Ramos (cell line): ENCODE data around the gene ERC1.
"Not testable (repeated sequence)": the region's sequence is repeated elsewhere in the genome, so short reads cannot be mapped to it uniquely, and the experiment has no call there.

ENCODE experiments used
- in situ Hi-C: fragments of 300-500 bp; cut with MboI; formaldehyde crosslinking; loops from one replicate; pipeline ENCODE4 v1.14.3; 2022; ENCODE audit warnings: low sequenced_read_pairs; ENCODE audit not compliant: unreplicated experiment

Gene ERC1

DNA sequence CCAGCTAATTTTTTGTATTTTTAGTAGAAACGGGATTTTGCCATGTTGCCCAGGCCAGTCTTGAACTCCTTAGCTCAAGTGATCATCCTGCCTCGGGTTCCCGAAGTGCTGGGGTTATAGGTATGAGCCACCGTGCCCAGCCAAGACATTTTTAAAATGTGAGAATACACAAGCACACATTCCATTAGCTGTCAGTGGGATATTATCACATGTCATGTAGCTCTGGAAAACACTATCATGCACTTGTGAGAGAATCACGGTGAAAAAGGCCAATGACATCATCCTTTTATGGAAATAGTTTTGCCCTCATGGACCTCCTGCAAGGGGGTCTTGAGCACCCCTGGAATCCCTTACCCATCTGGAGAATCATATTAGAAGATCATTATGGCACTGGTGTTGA is 28.3 kb downstream of the ERC1 start:
- in situ Hi-C loops, result no loop called here

DNA sequence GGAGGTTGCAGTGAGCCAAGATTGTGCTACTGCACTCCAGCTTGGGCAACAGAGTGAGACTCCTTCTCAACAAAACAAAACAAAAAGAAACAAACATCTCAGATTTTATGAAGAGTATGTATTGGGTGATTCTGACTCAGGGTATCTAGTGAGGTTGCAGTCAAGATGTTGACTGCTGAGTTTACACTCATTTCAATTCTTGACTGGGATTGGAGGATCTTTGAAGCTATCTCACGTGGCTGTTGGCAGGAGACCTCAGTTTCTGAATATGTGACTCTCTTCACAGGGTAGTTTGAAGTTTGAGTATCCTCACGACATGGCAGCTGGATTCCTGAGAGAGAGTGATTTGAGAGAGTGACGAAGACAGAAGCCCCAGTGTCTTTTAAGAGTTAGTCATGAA is 29.4 kb downstream of the ERC1 start:
- in situ Hi-C loops, result no loop called here

DNA sequence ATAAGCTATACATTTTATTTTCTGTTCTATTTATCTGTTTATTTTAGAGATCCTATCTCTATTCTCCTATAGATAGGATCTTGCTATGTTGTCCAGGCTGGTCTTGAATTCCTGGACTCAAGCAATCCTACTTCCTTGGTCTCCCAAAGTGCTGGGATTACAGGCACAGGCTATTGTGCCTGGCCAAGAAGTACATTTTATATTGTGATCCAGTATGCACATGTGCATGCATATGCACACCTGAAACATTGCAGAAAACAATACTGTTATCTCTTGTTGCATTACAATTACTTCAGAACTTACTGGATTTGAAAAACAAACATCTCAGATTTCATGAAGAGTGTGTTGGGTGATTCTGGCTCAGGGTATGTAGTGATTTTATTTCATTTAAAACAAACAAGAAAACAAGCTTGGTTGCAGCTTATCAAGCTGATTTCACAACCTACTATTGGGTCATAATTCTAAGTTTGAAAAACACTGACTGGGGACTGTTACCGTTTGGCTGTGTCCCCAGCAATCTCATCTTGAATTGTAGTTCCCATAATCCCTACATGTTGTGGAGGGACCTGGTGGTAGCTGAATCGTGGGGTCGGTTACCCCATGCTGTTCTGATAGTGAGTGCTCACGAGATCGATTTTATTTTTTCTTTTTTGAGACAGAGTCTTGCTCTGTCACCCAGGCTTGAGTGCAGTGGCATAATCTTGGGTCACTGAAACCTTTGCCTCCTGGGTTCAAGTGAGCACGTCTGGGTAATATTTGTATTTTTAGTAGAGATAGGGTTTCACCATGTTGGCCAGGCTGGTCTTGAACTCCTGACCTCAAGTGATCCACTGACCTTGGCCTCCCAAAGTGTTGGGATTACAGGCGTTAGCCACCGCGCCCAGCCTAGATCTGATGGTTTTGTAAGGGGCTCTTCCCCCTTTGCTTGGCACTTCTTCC is 31.3 kb downstream of the ERC1 start:
- in situ Hi-C loops, result no loop called here

DNA sequence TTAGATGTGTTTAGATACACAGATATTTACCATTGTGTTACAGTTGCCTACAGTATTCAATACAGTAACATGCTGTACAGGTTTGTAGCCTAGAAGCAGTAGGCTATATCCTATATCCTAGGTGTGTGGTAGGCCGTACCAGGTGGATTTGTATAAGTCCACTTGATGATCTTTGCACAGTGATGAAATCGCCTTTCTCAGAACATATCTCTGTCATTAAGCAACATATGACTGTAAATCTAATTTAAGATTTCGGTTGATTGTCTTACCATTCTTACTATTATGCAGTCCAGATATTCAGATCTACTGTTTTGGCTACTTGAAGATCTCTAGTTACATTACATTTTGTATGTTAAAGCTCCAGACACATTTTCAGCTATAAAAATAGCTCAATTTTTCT is 39.8 kb downstream of the ERC1 start:
- in situ Hi-C loops, result no loop called here

DNA sequence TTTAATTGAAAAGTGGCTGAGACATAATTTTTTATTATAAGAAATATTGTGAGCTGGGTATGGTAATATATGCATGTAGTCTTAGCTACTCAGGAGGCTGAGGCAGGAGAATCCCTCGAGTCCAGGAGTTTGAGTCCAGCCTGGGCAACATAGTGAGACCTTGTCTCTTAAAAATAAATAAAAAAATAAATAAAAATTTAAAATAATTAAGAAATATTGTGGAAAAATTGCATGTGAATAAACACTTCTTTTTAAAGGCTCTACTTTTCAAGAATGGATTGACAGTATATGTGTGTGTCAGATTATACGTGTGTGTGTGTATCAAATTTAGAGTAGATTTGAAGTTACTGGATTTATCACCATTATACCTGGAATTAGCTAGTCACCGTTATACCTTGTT is 43.2 kb downstream of the ERC1 start:
- in situ Hi-C loops, result no loop called here

DNA sequence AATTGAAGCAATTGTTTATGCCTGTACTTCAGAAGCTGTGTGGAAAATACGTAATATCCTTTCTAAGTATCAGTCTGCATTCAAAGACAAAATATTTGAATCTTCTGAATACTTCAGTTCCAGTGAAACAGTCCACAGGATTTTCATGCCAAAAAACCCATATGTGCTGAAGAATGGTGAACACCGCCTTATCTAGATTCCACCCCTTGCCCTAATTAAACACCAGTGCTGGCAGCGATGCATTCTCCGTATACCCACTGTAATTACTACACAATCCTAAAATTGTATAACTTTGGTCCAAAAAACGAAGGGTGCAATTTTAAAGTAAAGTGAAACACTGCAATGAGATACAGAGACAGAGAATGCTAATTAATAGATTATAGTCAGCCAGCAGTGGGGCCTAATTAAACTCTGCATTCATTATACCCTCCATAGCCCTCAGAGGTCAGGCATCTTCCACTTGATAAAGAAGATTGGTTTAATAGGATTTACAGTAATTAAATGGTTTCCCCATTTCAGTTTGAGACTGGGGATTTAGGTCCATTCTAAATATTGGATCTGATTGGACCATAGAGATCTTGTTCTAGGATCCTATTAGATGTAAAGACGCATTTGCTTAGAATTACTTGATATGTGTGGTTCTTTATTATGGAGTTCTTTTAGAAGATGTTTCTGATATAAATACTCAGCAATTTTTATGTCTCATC is 43.9 kb downstream of the ERC1 start:
- in situ Hi-C loops, result no loop called here

DNA sequence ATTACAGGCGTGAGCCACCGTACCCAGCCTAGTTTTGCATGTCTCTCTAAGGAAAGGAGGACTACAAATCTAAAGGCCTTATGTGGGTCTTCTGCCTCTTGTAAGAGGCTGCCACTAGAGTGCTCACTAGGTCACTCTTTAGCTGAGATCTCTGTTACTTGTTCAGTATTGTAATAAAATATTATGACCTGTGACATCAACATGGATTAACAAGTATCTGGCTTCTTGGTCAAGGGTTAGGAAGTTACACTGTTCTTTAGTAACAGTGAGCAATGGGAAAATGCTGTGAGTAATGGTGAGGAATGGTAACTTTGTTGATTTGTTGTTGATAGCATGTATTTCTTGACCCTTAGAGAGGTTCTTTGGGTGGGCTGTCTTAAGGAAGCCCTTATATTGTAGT is 50.5 kb downstream of the ERC1 start:
- in situ Hi-C loops, result no loop called here

DNA sequence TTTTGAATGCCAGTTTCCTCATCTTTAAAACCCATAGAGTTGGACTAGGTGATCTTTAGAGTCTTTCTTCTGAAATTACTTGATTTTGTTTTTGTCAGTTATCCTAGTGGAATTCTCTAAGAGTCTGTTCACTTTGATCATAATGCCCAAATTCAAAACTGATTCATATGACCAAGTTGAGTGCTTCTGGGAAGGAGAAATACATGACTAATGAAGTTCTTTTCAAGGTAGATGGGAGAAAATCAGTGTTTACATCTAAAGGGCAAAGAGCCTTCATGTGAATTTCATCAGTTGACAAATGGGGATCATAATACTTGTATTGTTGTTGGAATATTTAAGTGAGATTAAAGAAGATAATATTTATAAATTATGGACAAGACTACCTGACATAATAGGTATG is 53.2 kb downstream of the ERC1 start:
- in situ Hi-C loops, result no loop called here

DNA sequence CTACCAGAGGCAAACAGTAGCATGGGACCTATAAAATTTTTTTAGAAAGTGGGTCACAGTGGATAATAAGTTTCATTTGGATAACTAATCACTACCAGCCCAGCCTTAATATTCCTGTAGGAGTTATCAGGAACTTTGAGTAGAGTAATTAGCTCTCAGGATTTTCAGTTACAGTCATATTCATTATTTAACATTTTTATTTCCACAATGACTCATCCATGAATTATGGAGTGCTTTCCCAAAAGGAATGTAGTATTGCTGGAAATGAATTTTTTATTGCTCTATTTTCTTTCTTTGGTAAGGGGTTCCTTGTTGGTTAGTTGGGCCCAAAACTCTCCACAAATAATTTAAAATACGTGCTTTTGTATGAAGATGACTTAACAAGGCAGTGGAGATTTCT is 53.7 kb downstream of the ERC1 start:
- in situ Hi-C loops, result no loop called here

DNA sequence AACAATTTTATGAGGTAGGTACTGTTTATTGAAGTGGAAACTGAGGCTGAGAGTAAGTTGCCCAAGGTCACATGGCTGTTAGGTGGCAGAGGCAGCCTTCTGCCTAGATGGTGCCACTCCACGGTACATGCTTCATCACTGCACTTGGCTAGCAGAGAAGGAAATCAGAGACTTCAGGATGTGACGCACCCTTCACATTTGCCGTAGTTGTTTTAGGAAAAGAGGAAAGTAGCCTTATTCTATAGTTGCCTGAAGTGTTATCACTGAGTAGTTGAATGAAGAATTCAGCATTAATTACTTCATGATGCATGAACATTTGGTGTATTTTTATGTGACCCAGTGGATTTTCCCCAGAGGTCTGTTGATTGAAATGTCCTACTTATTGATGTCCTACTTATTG is 55.7 kb downstream of the ERC1 start:
- in situ Hi-C loops, result no loop called here

DNA sequence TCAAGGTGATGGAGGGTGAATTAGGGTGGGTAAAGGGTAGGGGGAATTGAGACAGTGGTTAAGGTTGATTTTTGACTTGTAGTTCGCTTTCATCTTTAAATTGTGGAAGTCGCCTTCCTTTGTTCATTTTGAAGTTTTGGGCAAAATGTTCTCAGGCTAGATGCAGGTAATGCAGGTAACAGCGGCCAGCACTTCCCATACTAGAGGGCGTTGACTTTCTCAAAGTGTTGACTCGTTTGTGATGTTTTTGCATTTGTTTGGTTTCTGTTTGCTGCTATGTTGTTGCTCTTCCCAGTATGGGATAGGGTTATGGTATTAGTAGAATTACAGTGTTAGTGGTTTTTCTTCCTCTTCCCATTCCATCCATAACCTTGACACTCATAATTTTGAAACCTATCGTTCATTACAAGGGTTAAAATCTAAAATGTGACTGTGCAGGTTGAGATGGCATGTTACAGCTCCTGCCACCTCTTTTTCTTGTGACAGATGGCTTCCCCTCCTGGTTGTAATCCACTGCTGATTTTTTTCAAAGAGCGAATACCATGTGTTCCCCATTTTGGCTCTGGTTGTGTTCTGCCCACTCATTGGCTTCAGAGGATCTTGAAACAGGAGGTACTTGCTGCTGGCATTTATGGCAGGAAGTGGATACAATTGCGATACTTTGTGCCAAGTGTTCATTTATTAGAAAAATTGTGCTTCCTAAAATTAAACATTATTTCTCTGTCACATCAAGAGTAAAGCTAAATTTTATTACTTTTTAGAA is 57.1 kb downstream of the ERC1 start:
- in situ Hi-C loops, result no loop called here

DNA sequence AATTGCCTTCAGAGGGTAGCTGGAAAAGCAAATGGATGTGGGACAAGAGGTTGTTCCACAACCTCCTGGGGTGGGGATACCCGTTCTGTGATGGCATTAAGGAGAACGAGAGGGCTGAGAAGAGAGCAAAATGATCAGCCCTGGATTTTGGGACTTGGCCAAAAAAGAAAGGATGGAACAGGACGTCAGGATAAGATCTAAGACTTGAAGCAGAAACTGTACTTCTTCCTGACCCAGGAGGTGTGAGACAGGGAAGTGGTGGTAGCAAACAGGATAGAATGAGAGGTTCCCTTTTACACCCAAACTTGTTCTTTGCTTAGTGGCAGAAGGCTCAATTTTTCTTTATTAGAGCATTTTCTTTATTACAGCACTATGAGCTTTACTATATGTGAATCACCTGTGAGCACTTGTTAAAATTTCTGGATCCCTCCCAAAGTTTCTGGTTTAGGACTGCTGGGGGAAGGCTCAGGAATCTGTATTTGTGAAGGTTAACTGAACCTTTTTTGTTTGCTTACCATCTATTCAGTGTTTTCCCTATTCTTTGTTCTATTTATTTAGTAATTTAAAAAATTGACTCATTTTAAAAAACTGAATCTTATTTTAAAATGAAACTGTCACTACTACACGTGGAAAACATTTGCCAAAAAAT is 59.2 kb downstream of the ERC1 start:
- in situ Hi-C loops, result no loop called here

DNA sequence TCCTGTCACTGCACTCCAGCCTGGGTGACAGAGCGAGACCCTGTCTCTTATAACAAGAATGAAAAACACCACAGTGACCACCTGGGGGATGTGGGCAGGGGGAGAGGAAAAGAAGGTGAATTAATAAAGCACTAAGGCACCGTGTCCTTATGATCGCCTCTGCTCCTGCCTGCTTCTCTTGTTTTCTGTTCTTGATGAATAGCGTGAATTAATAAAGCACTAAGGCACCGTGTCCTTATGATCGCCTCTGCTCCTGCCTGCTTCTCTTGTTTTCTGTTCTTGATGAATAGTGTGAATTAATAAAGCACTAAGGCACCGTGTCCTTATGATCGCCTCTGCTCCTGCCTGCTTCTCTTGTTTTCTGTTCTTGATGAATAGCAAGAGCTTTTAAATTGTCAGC is 60.6 kb downstream of the ERC1 start:
- in situ Hi-C loops, result not testable (repeated sequence)

DNA sequence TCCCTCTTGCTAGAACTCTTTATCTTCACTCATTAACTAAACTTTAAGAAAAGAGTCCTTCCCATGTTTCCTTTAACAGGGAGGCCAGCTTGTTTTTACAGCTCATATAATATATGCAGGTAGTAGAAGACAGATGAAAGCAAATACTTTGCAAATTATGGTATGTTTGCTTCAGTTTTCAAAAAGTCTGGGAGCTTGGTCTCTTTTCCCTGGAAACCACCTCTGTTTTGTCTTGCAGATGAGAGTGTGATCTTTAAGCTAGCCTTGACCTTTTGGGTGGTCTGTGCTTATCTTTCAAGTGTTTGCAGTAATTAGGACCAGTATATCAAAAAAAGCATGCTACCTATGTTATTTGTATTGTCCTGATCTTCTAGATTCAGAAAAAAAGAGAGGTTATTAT is 62.7 kb downstream of the ERC1 start:
- in situ Hi-C loops, result no loop called here

DNA sequence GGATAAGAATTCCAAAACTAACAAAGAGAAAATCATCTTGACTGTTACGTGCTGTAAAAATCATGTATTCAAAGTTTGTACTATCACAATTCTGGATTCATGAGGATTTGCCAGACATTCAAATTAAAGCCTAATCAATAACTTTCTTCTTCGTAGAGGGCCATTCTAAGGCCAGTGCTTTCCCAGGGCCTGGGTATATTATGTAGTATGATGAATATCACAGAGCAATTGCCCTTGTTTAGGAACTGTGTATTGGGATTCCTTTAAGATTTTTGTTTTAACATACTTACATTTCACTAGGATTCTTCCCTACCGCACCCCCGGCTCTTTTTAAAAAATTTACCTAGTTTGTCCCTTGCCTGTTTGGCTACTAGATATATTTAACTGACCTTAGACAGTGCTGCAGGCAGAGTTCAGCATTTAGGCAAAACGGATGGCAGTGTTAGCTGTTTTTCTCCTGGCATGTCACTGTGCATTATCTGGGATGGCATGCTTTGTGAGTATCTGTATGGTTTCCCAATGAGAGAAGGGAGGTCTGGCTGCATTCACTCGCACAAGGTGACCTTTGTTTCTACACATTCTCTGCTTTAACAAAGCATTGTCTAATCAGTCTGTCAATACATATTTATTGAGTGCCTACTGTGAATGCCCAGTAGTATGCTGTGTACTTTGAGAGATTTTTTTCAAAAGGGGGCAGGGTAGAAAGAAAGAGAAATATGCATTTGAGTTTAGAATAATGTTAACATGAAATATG is 63.3 kb downstream of the ERC1 start:
- in situ Hi-C loops, result no loop called here

DNA sequence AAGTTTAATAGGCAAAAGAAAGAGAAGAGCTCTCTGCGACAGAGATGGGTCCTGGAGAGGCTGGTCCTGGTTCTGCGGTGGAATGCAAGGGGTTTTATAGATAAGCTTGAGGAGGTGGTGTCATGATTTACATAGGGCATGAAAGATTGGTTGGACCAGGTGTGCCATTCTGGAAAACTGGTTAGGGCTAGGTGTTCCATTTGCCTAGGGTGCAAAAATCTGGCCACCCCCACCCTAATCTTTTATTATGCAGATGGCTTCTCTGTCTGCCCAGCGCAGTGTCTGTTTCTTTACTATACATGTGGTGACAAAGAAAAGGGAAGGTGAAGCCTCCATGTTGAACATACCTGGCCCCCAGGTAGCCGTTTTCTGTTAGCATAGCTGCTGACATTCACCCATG is 65.4 kb downstream of the ERC1 start:
- in situ Hi-C loops, result no loop called here

DNA sequence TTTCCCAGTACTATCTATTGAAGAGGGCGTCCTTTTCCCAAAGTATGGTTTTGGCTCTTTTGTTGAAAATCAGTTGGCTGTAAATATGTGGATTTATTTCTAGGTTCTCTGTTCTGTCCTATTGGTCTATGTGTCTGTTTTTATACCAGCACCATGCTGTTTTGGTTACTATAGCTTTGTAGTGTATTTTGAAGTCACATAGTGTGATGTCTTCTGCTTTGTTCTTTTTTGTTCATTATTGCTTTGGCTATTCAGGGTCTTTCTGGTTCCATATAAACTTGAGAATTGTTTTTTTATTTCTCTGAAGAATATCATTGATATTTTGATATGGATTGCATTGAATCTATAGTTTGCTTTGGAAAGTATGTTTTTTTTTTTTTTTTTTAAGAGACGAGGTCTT is 67.4 kb downstream of the ERC1 start:
- in situ Hi-C loops, result no loop called here

DNA sequence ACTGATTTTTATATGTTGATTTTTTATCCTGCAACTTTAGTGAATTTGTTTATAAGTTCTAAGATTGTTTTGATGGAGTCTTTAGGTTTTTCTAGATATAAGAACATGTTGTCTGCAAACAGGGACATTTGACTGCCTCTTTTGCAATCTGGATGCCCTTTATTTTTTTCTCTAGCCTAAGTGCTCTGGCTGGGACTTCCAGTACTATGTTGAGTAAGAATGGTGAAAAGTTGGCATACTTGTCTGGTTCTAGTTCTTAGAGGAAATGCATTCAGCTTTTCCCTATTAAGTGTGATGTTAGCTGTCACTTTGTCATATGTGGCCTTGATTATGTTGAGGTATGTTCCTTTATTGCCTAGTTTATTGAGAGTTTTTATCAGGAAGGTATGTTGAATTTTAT is 68.1 kb downstream of the ERC1 start:
- in situ Hi-C loops, result no loop called here

DNA sequence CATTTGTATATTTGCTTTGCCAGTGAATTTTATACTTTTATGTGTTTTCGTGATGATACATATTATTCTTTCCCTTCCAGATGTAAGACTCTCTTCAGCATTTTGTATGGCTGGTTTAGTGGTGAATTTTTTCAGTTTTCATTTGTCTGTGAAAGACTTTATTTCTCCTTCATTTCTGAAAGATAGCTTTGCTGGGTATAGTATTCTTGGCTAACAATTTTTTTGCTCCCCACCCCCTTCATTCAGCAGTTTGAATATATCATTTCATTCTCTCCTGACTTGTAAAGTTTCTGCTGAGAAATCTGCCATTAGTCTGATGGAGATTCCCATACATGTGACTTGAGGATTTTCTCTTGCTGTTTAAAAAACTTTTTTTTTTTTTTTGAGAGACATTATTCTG is 72.8 kb downstream of the ERC1 start:
- in situ Hi-C loops, result no loop called here

DNA sequence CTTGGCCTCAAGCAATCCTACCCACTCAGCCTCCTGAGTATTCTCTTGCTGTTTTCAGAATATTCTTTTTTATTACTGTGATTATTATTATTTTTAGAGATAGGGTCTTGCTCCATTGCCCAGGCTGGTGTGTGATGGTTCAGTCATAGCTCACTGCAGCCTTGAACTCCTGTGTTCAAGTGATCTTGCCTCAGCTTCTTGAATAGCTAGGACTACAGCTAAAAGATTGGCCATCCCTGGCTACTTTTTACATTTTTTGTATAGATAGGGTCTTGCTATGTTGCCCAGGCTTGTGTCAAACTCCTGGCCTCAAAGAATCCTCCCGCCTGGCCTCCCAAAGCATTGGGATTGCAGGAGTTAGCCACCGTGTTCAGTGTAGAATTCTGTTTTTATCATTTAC is 73.3 kb downstream of the ERC1 start:
- in situ Hi-C loops, result no loop called here
